ENCODE measurements around the gene THAP10. TPM values are rescaled to one million over a fixed set of nuclear protein-coding genes. Genes with fewer than 3 reads are reported as not detected.

The THAP10 gene
- total RNA-seq, 1 donor, result 1.1 TPM

DNA sequence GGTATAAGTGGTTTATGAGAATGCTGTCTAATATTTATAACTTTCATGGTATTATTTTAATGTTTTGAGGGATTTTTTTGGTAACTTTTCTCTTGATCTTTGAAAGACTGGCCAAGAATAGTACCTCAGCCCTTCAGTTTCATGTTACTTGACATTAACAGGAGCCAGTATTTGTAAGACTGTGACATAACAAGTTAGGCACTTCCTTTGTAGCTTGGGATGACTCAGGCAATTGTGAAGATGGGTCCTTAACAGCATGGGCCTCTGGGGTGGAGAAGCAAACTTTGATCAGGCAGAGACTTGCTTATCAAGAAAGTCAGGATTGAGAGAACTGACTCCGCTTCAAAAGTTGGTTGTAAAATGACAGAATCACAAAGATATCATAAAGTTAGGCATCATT lies 9.9 kb upstream of the THAP10 start:
- H3K27ac ChIP-seq (ENCODE audit: low read depth, low read length), result peak overlapping the region; percentile 30
- TF ChIP-seq, protein P1, sequence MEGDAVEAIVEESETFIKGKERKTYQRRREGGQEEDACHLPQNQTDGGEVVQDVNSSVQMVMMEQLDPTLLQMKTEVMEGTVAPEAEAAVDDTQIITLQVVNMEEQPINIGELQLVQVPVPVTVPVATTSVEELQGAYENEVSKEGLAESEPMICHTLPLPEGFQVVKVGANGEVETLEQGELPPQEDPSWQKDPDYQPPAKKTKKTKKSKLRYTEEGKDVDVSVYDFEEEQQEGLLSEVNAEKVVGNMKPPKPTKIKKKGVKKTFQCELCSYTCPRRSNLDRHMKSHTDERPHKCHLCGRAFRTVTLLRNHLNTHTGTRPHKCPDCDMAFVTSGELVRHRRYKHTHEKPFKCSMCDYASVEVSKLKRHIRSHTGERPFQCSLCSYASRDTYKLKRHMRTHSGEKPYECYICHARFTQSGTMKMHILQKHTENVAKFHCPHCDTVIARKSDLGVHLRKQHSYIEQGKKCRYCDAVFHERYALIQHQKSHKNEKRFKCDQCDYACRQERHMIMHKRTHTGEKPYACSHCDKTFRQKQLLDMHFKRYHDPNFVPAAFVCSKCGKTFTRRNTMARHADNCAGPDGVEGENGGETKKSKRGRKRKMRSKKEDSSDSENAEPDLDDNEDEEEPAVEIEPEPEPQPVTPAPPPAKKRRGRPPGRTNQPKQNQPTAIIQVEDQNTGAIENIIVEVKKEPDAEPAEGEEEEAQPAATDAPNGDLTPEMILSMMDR (IDR thresholded peaks at IDR 0.05; ENCODE audit: extremely low read depth, low read depth, low read length), result no peak

DNA sequence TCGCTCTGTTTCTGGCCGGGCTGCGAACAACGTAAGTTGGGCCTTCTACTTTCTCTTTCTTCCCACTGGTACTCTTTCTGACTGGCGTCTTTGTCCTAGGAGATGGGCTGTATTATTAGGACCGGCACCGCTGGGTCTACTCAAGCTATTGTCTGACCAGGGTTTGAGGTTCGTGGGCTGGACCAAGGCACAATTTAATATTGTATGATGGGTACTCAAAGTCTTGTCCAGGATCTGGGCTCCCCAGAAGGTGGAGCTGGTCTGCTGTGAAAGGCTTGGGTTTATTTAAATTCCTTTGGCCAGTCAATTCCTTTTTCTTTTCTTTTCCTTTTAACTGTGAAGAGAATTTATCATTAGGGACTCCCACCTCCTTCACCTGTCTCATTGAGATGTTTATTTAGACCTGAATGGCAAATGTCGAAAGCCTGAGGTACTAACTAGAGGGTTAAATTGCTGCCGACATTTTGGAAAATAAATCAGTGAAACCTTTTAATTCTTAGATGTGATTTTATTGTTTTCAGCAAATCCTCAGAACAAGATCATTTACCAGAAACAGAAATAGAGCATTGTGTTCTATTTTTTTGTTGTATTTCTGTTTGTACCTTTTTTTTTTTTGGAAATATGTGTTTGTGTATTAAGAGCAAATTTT lies 803 bp upstream of the THAP10 start:
- Histone ChIP-seq H3K4me1 (ENCODE audit: insufficient read depth, low read length) (peaks cover 12% of the 10 kb centered on the region), H3K9me3 (ENCODE audit: low read depth, low read length) (no peaks in the 10 kb centered on the region), H3K36me3 (ENCODE audit: insufficient read depth, low read length) (no peaks in the 10 kb centered on the region), H3K4me3 (ENCODE audit: insufficient read depth, low read length) (peak overlapping the region; percentile 78), H3K4me2 (ENCODE audit: insufficient read depth, low read length) (peak overlapping the region; percentile 90), H2AFZ (ENCODE audit: low read length) (peak overlapping the region; percentile 95), H4K20me1 (ENCODE audit: insufficient read depth, low read length) (no peaks in the 10 kb centered on the region), H3K27me3 (ENCODE audit: insufficient read depth, low read length) (no peaks in the 10 kb centered on the region), H3K79me2 (ENCODE audit: insufficient read depth, low read length) (peaks cover 20% of the 10 kb centered on the region), H3K27ac (ENCODE audit: low read depth, low read length) (peak overlapping the region; percentile 87)
- peak; percentile 71 for DNase-seq (ENCODE audit: insufficient read length, low spot score, missing footprints)
- TF ChIP-seq, protein P1 (IDR thresholded peaks at IDR 0.05; ENCODE audit: extremely low read depth, low read depth, low read length), result peak; percentile 81

More for the DNA sequence above, 9.9 kb upstream of the THAP10 start:
- DNase-seq (ENCODE audit: insufficient read length, low spot score, missing footprints), result no peak
- H4K20me1 ChIP-seq (ENCODE audit: insufficient read depth, low read length), result no peaks in the 10 kb centered on the region
- peaks cover 12% of the 10 kb centered on the region for H3K4me1 ChIP-seq (ENCODE audit: insufficient read depth, low read length)
- H3K9me3 ChIP-seq (ENCODE audit: low read depth, low read length), result no peaks in the 10 kb centered on the region
- H3K36me3 ChIP-seq (ENCODE audit: insufficient read depth, low read length), result no peaks in the 10 kb centered on the region
- no peak overlapping the region for H3K4me3 ChIP-seq (ENCODE audit: insufficient read depth, low read length)
- no peak overlapping the region for H3K4me2 ChIP-seq (ENCODE audit: insufficient read depth, low read length)
- peak overlapping the region; percentile 42 for H2AFZ ChIP-seq (ENCODE audit: low read length)
- no peaks in the 10 kb centered on the region for H3K27me3 ChIP-seq (ENCODE audit: insufficient read depth, low read length)
- H3K79me2 ChIP-seq (ENCODE audit: insufficient read depth, low read length), result no peaks in the 10 kb centered on the region

DNA sequence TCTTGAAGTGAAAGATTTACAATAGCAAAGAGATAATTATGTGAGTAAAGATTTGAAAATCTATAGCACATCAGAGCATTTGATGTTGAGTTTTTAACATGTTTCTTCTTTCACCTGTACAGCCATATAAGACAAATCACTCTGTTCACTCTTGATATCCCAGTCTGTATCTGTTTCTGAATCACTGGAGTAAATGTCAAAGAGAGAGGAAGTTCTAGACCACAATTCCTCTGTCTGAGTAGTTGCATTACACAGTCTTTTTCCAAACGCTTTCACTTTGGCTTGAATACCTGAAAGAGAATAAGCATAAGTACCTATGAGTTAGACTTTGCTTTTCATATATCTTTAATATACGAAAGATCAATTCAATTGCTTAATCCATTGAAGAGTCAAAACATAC lies 9.9 kb downstream of the THAP10 start:
- no peak overlapping the region for H3K4me2 ChIP-seq (ENCODE audit: insufficient read depth, low read length)
- no peaks in the 10 kb centered on the region for H3K79me2 ChIP-seq (ENCODE audit: insufficient read depth, low read length)
- peaks cover 15% of the 10 kb centered on the region for H3K4me1 ChIP-seq (ENCODE audit: insufficient read depth, low read length)
- H3K36me3 ChIP-seq (ENCODE audit: insufficient read depth, low read length), result no peaks in the 10 kb centered on the region
- TF ChIP-seq, protein P1 (IDR thresholded peaks at IDR 0.05; ENCODE audit: extremely low read depth, low read depth, low read length), result no peak
- H3K4me3 ChIP-seq (ENCODE audit: insufficient read depth, low read length), result no peak overlapping the region
- H3K27ac ChIP-seq (ENCODE audit: low read depth, low read length), result no peak overlapping the region
- H2AFZ ChIP-seq (ENCODE audit: low read length), result no peak overlapping the region
- DNase-seq (ENCODE audit: insufficient read length, low spot score, missing footprints), result no peak
- H4K20me1 ChIP-seq (ENCODE audit: insufficient read depth, low read length), result no peaks in the 10 kb centered on the region
- H3K27me3 ChIP-seq (ENCODE audit: insufficient read depth, low read length), result no peaks in the 10 kb centered on the region
- no peaks in the 10 kb centered on the region for H3K9me3 ChIP-seq (ENCODE audit: low read depth, low read length)

DNA sequence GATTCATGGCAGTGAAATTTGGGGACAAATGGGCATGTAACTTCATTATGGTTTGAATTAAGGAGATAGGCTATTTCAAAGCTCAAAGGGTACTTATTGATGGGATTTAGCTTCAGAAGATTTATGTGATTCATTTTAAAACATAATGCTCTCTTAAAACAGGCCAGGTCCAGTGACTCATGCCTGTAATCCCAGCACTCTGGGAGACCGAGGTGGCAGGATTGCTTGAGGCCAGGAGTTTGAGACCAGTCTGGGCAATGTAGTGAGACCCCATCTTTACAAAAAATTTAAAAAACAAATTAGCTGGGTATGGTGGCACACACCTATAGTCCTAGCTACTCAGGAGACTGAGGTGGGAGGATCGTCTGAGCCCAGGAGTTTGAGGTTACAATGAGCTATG lies 11.5 kb downstream of the THAP10 start:
- no peak overlapping the region for H3K27ac ChIP-seq (ENCODE audit: low read depth, low read length)
- H3K4me2 ChIP-seq (ENCODE audit: insufficient read depth, low read length), result no peak overlapping the region
- no peaks in the 10 kb centered on the region for H4K20me1 ChIP-seq (ENCODE audit: insufficient read depth, low read length)
- H3K4me1 ChIP-seq (ENCODE audit: insufficient read depth, low read length), result peaks cover 15% of the 10 kb centered on the region
- H2AFZ ChIP-seq (ENCODE audit: low read length), result no peak overlapping the region
- H3K4me3 ChIP-seq (ENCODE audit: insufficient read depth, low read length), result no peak overlapping the region
- no peaks in the 10 kb centered on the region for H3K27me3 ChIP-seq (ENCODE audit: insufficient read depth, low read length)
- no peaks in the 10 kb centered on the region for H3K9me3 ChIP-seq (ENCODE audit: low read depth, low read length)
- TF ChIP-seq, protein P1 (IDR thresholded peaks at IDR 0.05; ENCODE audit: extremely low read depth, low read depth, low read length), result no peak
- DNase-seq (ENCODE audit: insufficient read length, low spot score, missing footprints), result no peak
- H3K79me2 ChIP-seq (ENCODE audit: insufficient read depth, low read length), result no peaks in the 10 kb centered on the region
- no peaks in the 10 kb centered on the region for H3K36me3 ChIP-seq (ENCODE audit: insufficient read depth, low read length)

Data from osteoblast (primary cell).